Endothelial cell of umbilical vein (primary cell): ENCODE data around the gene RABGGTB. TPM values are rescaled to one million over a fixed set of nuclear protein-coding genes. Genes with fewer than 3 reads are reported as not detected.
"Not testable (repeated sequence)": the region's sequence is repeated elsewhere in the genome, so short reads cannot be mapped to it uniquely, and the experiment has no call there.

Source experiments
- BruUV-seq: library from RNA; stranded (reverse); fragments of 400-500 nt; replicated peaks from 2 replicates; lab custom pipeline; 2021; lab: Mats Ljungman, UMichigan
- CTCF ChIA-PET: fragments of 300-600, 350-600 bp; sonication (Branson Sonifier 250); formaldehyde crosslinking; loops from one replicate; lab custom pipeline; 2021; ENCODE audit warnings: antibody characterized with exemption, inconsistent platforms; lab: Charles Lee
- POLR2A ChIA-PET: fragments of 300-600, 350-600 bp; sonication (Branson Sonifier 250); formaldehyde crosslinking; loops from one replicate; lab custom pipeline; 2021; ENCODE audit warnings: antibody characterized with exemption, inconsistent platforms; lab: Charles Lee
- DNase-seq: peaks from one replicate; pipeline ENCODE4 v3.0.0-alpha.2; 2011; ENCODE audit warnings: low read depth, low spot score
- FAIRE-seq: peaks from 2 replicates; lab custom pipeline; 2011; peaks lifted over from hg19 to GRCh38; lab: Jason Lieb, UNC
- H2AFZ ChIP-seq: 2 replicates; pipeline ENCODE4 v1.6.0; 2012; ENCODE audit warnings: low read depth, low read length, control low read depth, inconsistent platforms
- H3K27ac ChIP-seq: 2 replicates; pipeline ENCODE4 v1.5.1; 2011; ENCODE audit warnings: low read depth, mild to moderate bottlenecking, control low read depth, low read length, moderate library complexity; ENCODE audit not compliant: insufficient read depth
- H3K27me3 ChIP-seq, 2 experiments: 2 replicates each; pipeline versions ENCODE4 v1.6.0 to v1.6.1; 2011; ENCODE audit warnings: low read length in 2 of 2, mixed read lengths in 1 of 2; ENCODE audit not compliant: control insufficient read depth in 2 of 2, insufficient read depth in 2 of 2
- H3K36me3 ChIP-seq, 2 experiments: 2 replicates in 1 of 2; 3 replicates in 1 of 2; pipeline ENCODE4 v1.5.1; 2011; ENCODE audit warnings: low read length in 2 of 2, mild to moderate bottlenecking in 1 of 2, moderate library complexity in 1 of 2; ENCODE audit not compliant: control insufficient read depth in 2 of 2, insufficient read depth in 2 of 2; ENCODE audit errors: extremely low read depth in 1 of 2
- H3K4me1 ChIP-seq: 3 replicates; pipeline ENCODE4 v1.5.1; 2011; ENCODE audit warnings: mild to moderate bottlenecking, low read length; ENCODE audit not compliant: control insufficient read depth, insufficient read depth; ENCODE audit errors: extremely low read depth
- H3K4me2 ChIP-seq: 2 replicates; pipeline ENCODE4 v1.6.1; 2011; ENCODE audit warnings: low read length, control low read depth, mixed read lengths; ENCODE audit not compliant: insufficient read depth
- H3K4me3 ChIP-seq, 3 experiments: fragments of 200-600 bp in 1 of 3; sonication (generic), shearing (Covaris generic) in 1 of 3; replicated peaks in 1 of 3; 2 replicates each; pipeline ENCODE4 v1.5.1; 2011 to 2016; ENCODE audit warnings: control low read depth in 3 of 3, low read length in 3 of 3, mild to moderate bottlenecking in 2 of 3, inconsistent platforms in 1 of 3, low read depth in 1 of 3, moderate library complexity in 1 of 3; ENCODE audit not compliant: insufficient read depth in 1 of 3
- H3K79me2 ChIP-seq: 2 replicates; pipeline ENCODE4 v1.6.0; 2012; ENCODE audit warnings: low read length, inconsistent platforms; ENCODE audit not compliant: control insufficient read depth, insufficient read depth
- H3K9ac ChIP-seq: replicated peaks from 2 replicates; pipeline ENCODE3; 2011; ENCODE audit warnings: low read length, control low read depth; ENCODE audit not compliant: insufficient read depth; ENCODE audit errors: extremely low read depth
- H3K9me1 ChIP-seq: replicated peaks from 3 replicates; pipeline ENCODE4 v1.6.0; 2011; ENCODE audit warnings: mild to moderate bottlenecking, low read length; ENCODE audit not compliant: control insufficient read depth, insufficient read depth; ENCODE audit errors: extremely low read depth
- H3K9me3 ChIP-seq: replicated peaks from 2 replicates; pipeline ENCODE4 v1.5.1; 2012; ENCODE audit warnings: low read length, inconsistent platforms; ENCODE audit not compliant: control insufficient read depth, insufficient read depth
- H4K20me1 ChIP-seq: replicated peaks from 2 replicates; pipeline ENCODE3; 2011; ENCODE audit warnings: mild to moderate bottlenecking, low read length; ENCODE audit not compliant: control insufficient read depth, insufficient read depth; ENCODE audit errors: extremely low read depth
- dilution Hi-C: fragments of 300-500 bp; cut with MboI; formaldehyde crosslinking; loops from one replicate; pipeline ENCODE4 v1.15.0; 2019; ENCODE audit warnings: low sequenced_read_pairs; ENCODE audit not compliant: extremely low pct_ligation_motif_present
- intact Hi-C: fragments of 100-400 bp; cut with micrococcal nuclease; formaldehyde crosslinking; loops from one replicate; pipeline ENCODE4 v1.10.0; 2022
- polyA plus RNA-seq, 4 experiments: library from polyadenylated mRNA; depleted of rRNA in 3 of 4; stranded (reverse) in 3 of 4; unstranded in 1 of 4; fragments of >200 nt; gene quantifications; 2 replicates each; pipeline versions ENCODE4 v1.2.1 to v1.2.3, GENCODE V29; 2011 to 2012; ENCODE audit warnings: missing spikeins in 1 of 4
- total RNA-seq: library from RNA; stranded (reverse); gene quantifications from 2 replicates; pipeline ENCODE4 v1.2.3, GENCODE V29; 2021

The RABGGTB gene
- total and polyA plus RNA-seq, 2 donors (not counting 3 experiments of a cell fraction or from before 2014, with no cell fraction given) = 78.2 to 114 TPM

DNA sequence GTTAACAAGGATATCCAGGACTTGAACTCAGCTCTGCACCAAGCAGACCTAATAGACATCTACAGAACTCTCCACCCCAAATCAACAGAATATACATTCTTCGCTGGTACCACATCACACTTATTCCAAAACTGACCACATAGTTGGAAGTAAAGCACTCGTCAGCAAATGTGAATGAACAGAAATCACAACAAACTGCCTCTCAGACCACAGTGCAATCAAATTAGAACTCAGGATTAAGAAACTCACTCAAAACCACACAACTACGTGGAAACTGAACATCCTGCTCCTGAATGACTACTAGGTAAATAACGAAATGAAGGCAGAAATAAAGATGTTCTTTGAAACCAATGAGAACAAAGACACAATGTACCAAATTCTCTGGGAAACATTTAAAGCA, 5.9 kb upstream of the RABGGTB start:
- dilution Hi-C loops = not testable (repeated sequence)

GRCh38 chr1:75783920-75784319, 2.1 kb upstream of the RABGGTB start:
- intact Hi-C loops, BruUV-seq, H3K27ac ChIP-seq, H2AFZ ChIP-seq, DNase-seq, H3K36me3 ChIP-seq, H3K27me3 ChIP-seq, dilution Hi-C loops, H3K9me3 ChIP-seq, H3K4me3 ChIP-seq, H3K9ac ChIP-seq, H4K20me1 ChIP-seq, H3K4me2 ChIP-seq, H3K9me1 ChIP-seq, FAIRE-seq, CTCF ChIA-PET, POLR2A ChIA-PET: not testable (repeated sequence)
- peaks cover 29% of the 10 kb centered on the region for H3K79me2 ChIP-seq
- H3K4me1 ChIP-seq = peaks cover 13% of the 10 kb centered on the region

More for the DNA sequence above, 5.9 kb upstream of the RABGGTB start:
- H2AFZ ChIP-seq, H3K9ac ChIP-seq, H3K79me2 ChIP-seq, intact Hi-C loops, FAIRE-seq, H4K20me1 ChIP-seq, H3K9me1 ChIP-seq, CTCF ChIA-PET, H3K9me3 ChIP-seq, H3K4me2 ChIP-seq, H3K36me3 ChIP-seq, H3K27ac ChIP-seq, DNase-seq, H3K4me3 ChIP-seq, POLR2A ChIA-PET, H3K27me3 ChIP-seq, H3K4me1 ChIP-seq, BruUV-seq: not testable (repeated sequence)
